Neural cell (in vitro differentiated cells): ENCODE results near the gene BZW2. TPM values are rescaled to one million over a fixed set of nuclear protein-coding genes. Genes with fewer than 3 reads are reported as not detected.

Experiments used
- H2AFZ ChIP-seq: fragments of 200-600, 300-800 bp; sonication (generic), shearing (Covaris generic); 2 replicates; pipeline ENCODE4 v1.6.0; 2014; ENCODE audit warnings: low read depth, mild to moderate bottlenecking, antibody characterized with exemption, low read length, moderate library complexity
- H3F3A ChIP-seq: fragments of 200-600 bp; shearing (Covaris generic); 2 replicates; pipeline ENCODE4 v1.6.1; 2016; ENCODE audit warnings: mild to moderate bottlenecking, moderate library complexity, mixed read lengths, antibody characterized with exemption, low read length; ENCODE audit not compliant: insufficient read depth, poor library complexity, severe bottlenecking
- H3K27ac ChIP-seq: fragments of 200-600, 300-800 bp; sonication (generic), shearing (Covaris generic); 2 replicates; pipeline ENCODE4 v1.5.1; 2014; ENCODE audit warnings: mild to moderate bottlenecking, low read length, moderate library complexity
- H3K27me3 ChIP-seq: fragments of 300-800, 200-600 bp; sonication (generic), shearing (Covaris generic); 2 replicates; pipeline ENCODE4 v1.6.0; 2014; ENCODE audit warnings: mild to moderate bottlenecking, low read depth, low read length, moderate library complexity; ENCODE audit not compliant: insufficient read depth
- H3K36me3 ChIP-seq: fragments of 300-800, 200-600 bp; sonication (generic), shearing (Covaris generic); 2 replicates; pipeline ENCODE4 v1.5.1; 2014; ENCODE audit warnings: mild to moderate bottlenecking, antibody characterized with exemption, low read length, moderate library complexity; ENCODE audit not compliant: insufficient read depth
- H3K4me2 ChIP-seq: fragments of 300-800, 200-600 bp; sonication (generic), shearing (Covaris generic); 2 replicates; pipeline ENCODE4 v1.6.0; 2014; ENCODE audit warnings: mild to moderate bottlenecking, low read length
- H3K4me3 ChIP-seq: fragments of 300-800, 200-600 bp; sonication (generic), shearing (Covaris generic); 2 replicates; pipeline ENCODE4 v1.5.1; 2014; ENCODE audit warnings: mild to moderate bottlenecking, low read length, moderate library complexity
- H3K79me2 ChIP-seq: fragments of 200-600 bp; shearing (Covaris generic); replicated peaks from 2 replicates; pipeline ENCODE4 v1.6.0; 2014; ENCODE audit warnings: mild to moderate bottlenecking, low read length, moderate library complexity; ENCODE audit not compliant: insufficient read depth
- H3K9ac ChIP-seq: fragments of 300-800, 200-600 bp; sonication (generic), shearing (Covaris generic); 2 replicates; pipeline ENCODE4 v1.6.1; 2016; ENCODE audit warnings: mild to moderate bottlenecking, low read length, mixed read lengths
- H3K9me2 ChIP-seq: fragments of 200-600 bp; shearing (Covaris generic); 2 replicates; pipeline ENCODE4 v1.6.1; 2016; ENCODE audit warnings: mild to moderate bottlenecking, low read length, mixed read lengths; ENCODE audit not compliant: insufficient read depth
- H3K9me3 ChIP-seq: fragments of 200-600, 300-800 bp; sonication (generic), shearing (Covaris generic); 2 replicates; pipeline ENCODE4 v1.6.1; 2016; ENCODE audit warnings: mild to moderate bottlenecking, mixed run types, low read length, moderate library complexity, mixed read lengths
- H4K20me1 ChIP-seq: fragments of 200-600 bp; shearing (Covaris generic); 2 replicates; pipeline ENCODE4 v1.6.1; 2016; ENCODE audit warnings: mild to moderate bottlenecking, mixed run types; ENCODE audit not compliant: insufficient read depth
- EP300 ChIP-seq: fragments of 450-650 bp; conservative IDR thresholded peaks from 2 replicates; pipeline ENCODE4 v1.6.1; 2014; ENCODE audit warnings: antibody characterized with exemption, mild to moderate bottlenecking, moderate library complexity; ENCODE audit not compliant: poor library complexity, severe bottlenecking
- EZH2 ChIP-seq: fragments of 200-600, 300-800 bp; shearing (Covaris generic), sonication (generic); IDR thresholded peaks from 2 replicates; pipeline ENCODE4 v1.6.1; 2014; ENCODE audit warnings: antibody characterized with exemption, low read length, borderline replicate concordance, mild to moderate bottlenecking; ENCODE audit not compliant: insufficient read depth, poor library complexity, severe bottlenecking
- MXI1 ChIP-seq: fragments of 450-650 bp; conservative IDR thresholded peaks from 2 replicates; pipeline ENCODE4 v1.6.1; 2014; ENCODE audit warnings: antibody characterized with exemption, mild to moderate bottlenecking; ENCODE audit not compliant: poor library complexity, severe bottlenecking
- POLR2AphosphoS5 ChIP-seq: IDR thresholded peaks from 2 replicates; pipeline ENCODE4 v1.6.1; 2012
- RAD21 ChIP-seq: fragments of 450-650 bp; conservative IDR thresholded peaks from 2 replicates; pipeline ENCODE4 v1.6.1; 2014; ENCODE audit warnings: antibody characterized with exemption, mild to moderate bottlenecking, moderate library complexity
- SMC3 ChIP-seq: fragments of 450-650 bp; conservative IDR thresholded peaks from 2 replicates; pipeline ENCODE4 v1.6.1; 2014; ENCODE audit warnings: antibody characterized with exemption, mild to moderate bottlenecking, moderate library complexity; ENCODE audit not compliant: poor library complexity
- TAF1 ChIP-seq: IDR thresholded peaks from 2 replicates; pipeline ENCODE4 v1.6.1; 2012; ENCODE audit warnings: low read depth
- polyA plus RNA-seq: library from polyadenylated mRNA; depleted of rRNA; stranded (reverse); fragments of >200 nt; gene quantifications from 2 replicates; pipeline ENCODE4 v1.2.3, GENCODE V29; 2014
- TF ChIP-seq, protein P1 (sequence below): IDR thresholded peaks from 2 replicates; pipeline ENCODE4 v1.6.1; 2012; ENCODE audit warnings: borderline replicate concordance
- TF ChIP-seq, protein P2 (sequence below): fragments of 450-650 bp; IDR thresholded peaks from 2 replicates; pipeline ENCODE4 v1.5.1; 2014; ENCODE audit warnings: antibody characterized with exemption, mild to moderate bottlenecking, moderate library complexity; ENCODE audit not compliant: poor library complexity, severe bottlenecking

The BZW2 gene
- polyA plus RNA-seq, 1 donor from 2014 or later = 203 TPM

DNA sequence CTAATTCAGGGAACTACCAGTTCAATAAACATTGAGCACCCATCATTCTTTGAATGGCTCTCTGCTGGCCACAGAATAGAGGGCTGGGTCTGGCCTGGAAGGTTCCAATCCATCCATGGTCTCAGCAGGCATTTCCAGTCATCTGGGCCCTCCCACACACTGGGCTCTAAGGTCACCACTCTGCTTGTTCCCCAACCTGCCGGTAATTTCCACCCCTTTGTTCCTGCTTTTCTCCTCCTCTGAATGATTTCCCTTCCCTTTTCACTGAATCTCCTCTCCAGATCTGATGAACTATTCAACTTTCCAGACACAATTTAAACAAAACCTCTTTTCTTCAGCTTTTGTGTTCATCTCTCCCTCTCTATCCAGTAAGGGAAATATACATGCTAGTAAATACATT lies 2.6 kb downstream of the BZW2 start:
- no peaks in the 10 kb centered on the region for H3K9me2 ChIP-seq
- peak overlapping the region; percentile 6 for H3K27ac ChIP-seq
- peaks cover 10% of the 10 kb centered on the region for H4K20me1 ChIP-seq
- no peaks in the 10 kb centered on the region for H3K27me3 ChIP-seq
- H3K4me2 ChIP-seq = peak overlapping the region; percentile 94
- H2AFZ ChIP-seq = no peak overlapping the region
- peaks cover 74% of the 10 kb centered on the region for H3K79me2 ChIP-seq
- peak overlapping the region; percentile 86 for H3K4me3 ChIP-seq
- H3K9me3 ChIP-seq = no peaks in the 10 kb centered on the region
- TF ChIP-seq, protein P1, sequence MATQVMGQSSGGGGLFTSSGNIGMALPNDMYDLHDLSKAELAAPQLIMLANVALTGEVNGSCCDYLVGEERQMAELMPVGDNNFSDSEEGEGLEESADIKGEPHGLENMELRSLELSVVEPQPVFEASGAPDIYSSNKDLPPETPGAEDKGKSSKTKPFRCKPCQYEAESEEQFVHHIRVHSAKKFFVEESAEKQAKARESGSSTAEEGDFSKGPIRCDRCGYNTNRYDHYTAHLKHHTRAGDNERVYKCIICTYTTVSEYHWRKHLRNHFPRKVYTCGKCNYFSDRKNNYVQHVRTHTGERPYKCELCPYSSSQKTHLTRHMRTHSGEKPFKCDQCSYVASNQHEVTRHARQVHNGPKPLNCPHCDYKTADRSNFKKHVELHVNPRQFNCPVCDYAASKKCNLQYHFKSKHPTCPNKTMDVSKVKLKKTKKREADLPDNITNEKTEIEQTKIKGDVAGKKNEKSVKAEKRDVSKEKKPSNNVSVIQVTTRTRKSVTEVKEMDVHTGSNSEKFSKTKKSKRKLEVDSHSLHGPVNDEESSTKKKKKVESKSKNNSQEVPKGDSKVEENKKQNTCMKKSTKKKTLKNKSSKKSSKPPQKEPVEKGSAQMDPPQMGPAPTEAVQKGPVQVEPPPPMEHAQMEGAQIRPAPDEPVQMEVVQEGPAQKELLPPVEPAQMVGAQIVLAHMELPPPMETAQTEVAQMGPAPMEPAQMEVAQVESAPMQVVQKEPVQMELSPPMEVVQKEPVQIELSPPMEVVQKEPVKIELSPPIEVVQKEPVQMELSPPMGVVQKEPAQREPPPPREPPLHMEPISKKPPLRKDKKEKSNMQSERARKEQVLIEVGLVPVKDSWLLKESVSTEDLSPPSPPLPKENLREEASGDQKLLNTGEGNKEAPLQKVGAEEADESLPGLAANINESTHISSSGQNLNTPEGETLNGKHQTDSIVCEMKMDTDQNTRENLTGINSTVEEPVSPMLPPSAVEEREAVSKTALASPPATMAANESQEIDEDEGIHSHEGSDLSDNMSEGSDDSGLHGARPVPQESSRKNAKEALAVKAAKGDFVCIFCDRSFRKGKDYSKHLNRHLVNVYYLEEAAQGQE = no peak
- TF ChIP-seq, protein P2, sequence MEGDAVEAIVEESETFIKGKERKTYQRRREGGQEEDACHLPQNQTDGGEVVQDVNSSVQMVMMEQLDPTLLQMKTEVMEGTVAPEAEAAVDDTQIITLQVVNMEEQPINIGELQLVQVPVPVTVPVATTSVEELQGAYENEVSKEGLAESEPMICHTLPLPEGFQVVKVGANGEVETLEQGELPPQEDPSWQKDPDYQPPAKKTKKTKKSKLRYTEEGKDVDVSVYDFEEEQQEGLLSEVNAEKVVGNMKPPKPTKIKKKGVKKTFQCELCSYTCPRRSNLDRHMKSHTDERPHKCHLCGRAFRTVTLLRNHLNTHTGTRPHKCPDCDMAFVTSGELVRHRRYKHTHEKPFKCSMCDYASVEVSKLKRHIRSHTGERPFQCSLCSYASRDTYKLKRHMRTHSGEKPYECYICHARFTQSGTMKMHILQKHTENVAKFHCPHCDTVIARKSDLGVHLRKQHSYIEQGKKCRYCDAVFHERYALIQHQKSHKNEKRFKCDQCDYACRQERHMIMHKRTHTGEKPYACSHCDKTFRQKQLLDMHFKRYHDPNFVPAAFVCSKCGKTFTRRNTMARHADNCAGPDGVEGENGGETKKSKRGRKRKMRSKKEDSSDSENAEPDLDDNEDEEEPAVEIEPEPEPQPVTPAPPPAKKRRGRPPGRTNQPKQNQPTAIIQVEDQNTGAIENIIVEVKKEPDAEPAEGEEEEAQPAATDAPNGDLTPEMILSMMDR = no peak
- TF ChIP-seq POLR2AphosphoS5 = no peak
- TF ChIP-seq TAF1 = no peak
- no peak for TF ChIP-seq SMC3
- TF ChIP-seq EP300 = no peak
- no peak for TF ChIP-seq EZH2
- no peak for TF ChIP-seq MXI1
- no peak for TF ChIP-seq RAD21
- no peaks in the 10 kb centered on the region for H3F3A ChIP-seq
- H3K36me3 ChIP-seq = no peaks in the 10 kb centered on the region
- peak overlapping the region; percentile 3 for H3K9ac ChIP-seq

DNA sequence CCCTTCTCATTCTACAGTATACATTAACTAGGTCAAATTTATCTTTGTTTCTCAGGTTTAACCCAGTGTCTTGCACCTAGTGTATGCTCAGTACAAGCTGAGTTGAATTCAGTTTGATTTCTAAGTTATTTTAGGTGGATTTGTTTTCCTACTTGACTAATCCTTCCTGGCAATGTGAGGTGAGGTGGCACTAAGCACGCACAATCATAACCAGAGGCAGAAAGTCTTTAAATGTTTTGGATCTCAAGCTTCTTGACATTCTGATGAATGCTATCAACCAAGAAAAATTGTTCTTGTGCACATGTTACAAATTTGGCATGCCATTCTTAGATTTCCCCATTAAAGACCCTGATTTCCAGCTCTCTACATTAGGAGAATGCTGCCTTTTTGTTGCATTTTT lies 3.2 kb downstream of the BZW2 start:
- TF ChIP-seq MXI1 (no peak), RAD21 (no peak), POLR2AphosphoS5 (no peak), EZH2 (no peak), EP300 (no peak), TAF1 (no peak), SMC3 (no peak)
- TF ChIP-seq, protein P1 = no peak
- TF ChIP-seq, protein P2 = no peak
- H3K36me3 ChIP-seq = no peaks in the 10 kb centered on the region
- no peaks in the 10 kb centered on the region for H3F3A ChIP-seq
- H3K9me3 ChIP-seq = no peaks in the 10 kb centered on the region
- H3K4me3 ChIP-seq = peak overlapping the region; percentile 86
- H2AFZ ChIP-seq = no peak overlapping the region
- peaks cover 70% of the 10 kb centered on the region for H3K79me2 ChIP-seq
- H3K27ac ChIP-seq = no peak overlapping the region
- H3K4me2 ChIP-seq = peak overlapping the region; percentile 94
- no peaks in the 10 kb centered on the region for H3K27me3 ChIP-seq
- H3K9me2 ChIP-seq = no peaks in the 10 kb centered on the region
- no peak overlapping the region for H3K9ac ChIP-seq
- H4K20me1 ChIP-seq = peaks cover 7% of the 10 kb centered on the region
